ENCODE measurements around the gene MLXIP. TPM values are rescaled to one million over a fixed set of nuclear protein-coding genes. Genes with fewer than 3 reads are reported as not detected.

Gene MLXIP
- total and polyA plus RNA-seq, 2 experiments from 2014 or later, result 16.2 to 23.0 TPM

DNA sequence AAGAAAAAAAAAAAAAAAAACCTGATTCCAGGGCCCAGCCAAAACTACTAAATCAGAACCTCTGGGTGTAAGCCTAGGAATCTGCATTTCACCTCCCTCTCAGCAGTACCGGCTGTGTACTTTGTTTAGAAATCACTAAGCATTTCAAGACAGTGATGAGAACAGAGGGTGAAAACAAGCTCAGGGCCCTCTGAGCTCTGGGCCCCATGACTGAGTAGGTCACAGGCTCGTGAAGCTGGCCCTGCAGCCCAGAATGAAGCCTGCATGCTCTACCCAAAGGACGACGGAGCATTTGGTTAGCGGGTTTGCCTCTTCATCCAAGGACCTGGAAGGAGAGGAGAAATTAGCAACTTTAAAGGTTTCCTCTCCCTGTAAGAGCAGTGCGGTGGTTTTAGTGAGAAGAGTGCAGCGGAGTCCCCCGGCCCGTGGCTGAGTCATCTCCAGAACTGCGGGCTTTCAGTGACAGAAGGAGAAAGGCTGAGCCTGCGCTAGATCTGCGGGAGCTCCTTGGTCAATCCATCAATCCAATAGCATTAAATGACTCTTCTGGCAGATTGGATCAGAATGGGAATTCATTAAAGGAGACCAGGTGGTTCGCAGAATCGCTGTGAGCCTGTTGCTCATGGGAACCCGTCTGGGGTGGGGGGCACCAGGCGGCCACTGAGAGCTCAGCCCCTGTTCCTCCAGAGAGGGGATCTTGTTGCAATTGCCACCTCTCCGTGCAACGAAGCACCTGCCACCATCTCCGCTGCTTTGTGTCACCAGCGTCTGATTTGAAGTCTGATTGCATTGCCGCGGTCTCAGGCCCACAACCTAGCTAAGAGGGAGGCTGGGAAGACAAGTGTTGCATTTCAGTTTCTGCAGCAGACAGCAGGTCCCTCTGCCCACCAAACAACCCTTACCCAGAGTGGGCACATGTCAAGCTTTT, 88.1 kb downstream of the MLXIP start:
- no peak for TF ChIP-seq JUNB (IDR thresholded peaks at IDR 0.05; ENCODE audit: unreplicated experiment)
- no peak for TF ChIP-seq NANOG (IDR thresholded peaks at IDR 0.05; ENCODE audit: borderline replicate concordance)
- TF ChIP-seq, protein P1, sequence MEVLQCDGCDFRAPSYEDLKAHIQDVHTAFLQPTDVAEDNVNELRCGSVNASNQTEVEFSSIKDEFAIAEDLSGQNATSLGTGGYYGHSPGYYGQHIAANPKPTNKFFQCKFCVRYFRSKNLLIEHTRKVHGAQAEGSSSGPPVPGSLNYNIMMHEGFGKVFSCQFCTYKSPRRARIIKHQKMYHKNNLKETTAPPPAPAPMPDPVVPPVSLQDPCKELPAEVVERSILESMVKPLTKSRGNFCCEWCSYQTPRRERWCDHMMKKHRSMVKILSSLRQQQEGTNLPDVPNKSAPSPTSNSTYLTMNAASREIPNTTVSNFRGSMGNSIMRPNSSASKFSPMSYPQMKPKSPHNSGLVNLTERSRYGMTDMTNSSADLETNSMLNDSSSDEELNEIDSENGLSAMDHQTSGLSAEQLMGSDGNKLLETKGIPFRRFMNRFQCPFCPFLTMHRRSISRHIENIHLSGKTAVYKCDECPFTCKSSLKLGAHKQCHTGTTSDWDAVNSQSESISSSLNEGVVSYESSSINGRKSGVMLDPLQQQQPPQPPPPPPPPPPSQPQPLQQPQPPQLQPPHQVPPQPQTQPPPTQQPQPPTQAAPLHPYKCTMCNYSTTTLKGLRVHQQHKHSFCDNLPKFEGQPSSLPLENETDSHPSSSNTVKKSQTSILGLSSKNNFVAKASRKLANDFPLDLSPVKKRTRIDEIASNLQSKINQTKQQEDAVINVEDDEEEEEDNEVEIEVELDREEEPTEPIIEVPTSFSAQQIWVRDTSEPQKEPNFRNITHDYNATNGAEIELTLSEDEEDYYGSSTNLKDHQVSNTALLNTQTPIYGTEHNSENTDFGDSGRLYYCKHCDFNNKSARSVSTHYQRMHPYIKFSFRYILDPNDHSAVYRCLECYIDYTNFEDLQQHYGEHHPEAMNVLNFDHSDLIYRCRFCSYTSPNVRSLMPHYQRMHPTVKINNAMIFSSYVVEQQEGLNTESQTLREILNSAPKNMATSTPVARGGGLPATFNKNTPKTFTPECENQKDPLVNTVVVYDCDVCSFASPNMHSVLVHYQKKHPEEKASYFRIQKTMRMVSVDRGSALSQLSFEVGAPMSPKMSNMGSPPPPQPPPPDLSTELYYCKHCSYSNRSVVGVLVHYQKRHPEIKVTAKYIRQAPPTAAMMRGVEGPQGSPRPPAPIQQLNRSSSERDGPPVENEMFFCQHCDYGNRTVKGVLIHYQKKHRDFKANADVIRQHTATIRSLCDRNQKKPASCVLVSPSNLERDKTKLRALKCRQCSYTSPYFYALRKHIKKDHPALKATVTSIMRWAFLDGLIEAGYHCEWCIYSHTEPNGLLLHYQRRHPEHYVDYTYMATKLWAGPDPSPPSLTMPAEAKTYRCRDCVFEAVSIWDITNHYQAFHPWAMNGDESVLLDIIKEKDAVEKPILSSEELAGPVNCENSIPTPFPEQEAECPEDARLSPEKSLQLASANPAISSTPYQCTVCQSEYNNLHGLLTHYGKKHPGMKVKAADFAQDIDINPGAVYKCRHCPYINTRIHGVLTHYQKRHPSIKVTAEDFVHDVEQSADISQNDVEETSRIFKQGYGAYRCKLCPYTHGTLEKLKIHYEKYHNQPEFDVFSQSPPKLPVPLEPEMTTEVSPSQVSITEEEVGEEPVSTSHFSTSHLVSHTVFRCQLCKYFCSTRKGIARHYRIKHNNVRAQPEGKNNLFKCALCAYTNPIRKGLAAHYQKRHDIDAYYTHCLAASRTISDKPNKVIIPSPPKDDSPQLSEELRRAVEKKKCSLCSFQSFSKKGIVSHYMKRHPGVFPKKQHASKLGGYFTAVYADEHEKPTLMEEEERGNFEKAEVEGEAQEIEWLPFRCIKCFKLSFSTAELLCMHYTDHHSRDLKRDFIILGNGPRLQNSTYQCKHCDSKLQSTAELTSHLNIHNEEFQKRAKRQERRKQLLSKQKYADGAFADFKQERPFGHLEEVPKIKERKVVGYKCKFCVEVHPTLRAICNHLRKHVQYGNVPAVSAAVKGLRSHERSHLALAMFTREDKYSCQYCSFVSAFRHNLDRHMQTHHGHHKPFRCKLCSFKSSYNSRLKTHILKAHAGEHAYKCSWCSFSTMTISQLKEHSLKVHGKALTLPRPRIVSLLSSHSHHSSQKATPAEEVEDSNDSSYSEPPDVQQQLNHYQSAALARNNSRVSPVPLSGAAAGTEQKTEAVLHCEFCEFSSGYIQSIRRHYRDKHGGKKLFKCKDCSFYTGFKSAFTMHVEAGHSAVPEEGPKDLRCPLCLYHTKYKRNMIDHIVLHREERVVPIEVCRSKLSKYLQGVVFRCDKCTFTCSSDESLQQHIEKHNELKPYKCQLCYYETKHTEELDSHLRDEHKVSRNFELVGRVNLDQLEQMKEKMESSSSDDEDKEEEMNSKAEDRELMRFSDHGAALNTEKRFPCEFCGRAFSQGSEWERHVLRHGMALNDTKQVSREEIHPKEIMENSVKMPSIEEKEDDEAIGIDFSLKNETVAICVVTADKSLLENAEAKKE (CRISPR knock-in tag; IDR thresholded peaks at IDR 0.05), result no peak
- no peak for TF ChIP-seq EZH2phosphoT487 (IDR thresholded peaks at IDR 0.05; ENCODE audit: unreplicated experiment)
- TF ChIP-seq ZNF331 (CRISPR knock-in tag; IDR thresholded peaks at IDR 0.05; ENCODE audit: low read depth), result no peak
- TF ChIP-seq, protein P2, sequence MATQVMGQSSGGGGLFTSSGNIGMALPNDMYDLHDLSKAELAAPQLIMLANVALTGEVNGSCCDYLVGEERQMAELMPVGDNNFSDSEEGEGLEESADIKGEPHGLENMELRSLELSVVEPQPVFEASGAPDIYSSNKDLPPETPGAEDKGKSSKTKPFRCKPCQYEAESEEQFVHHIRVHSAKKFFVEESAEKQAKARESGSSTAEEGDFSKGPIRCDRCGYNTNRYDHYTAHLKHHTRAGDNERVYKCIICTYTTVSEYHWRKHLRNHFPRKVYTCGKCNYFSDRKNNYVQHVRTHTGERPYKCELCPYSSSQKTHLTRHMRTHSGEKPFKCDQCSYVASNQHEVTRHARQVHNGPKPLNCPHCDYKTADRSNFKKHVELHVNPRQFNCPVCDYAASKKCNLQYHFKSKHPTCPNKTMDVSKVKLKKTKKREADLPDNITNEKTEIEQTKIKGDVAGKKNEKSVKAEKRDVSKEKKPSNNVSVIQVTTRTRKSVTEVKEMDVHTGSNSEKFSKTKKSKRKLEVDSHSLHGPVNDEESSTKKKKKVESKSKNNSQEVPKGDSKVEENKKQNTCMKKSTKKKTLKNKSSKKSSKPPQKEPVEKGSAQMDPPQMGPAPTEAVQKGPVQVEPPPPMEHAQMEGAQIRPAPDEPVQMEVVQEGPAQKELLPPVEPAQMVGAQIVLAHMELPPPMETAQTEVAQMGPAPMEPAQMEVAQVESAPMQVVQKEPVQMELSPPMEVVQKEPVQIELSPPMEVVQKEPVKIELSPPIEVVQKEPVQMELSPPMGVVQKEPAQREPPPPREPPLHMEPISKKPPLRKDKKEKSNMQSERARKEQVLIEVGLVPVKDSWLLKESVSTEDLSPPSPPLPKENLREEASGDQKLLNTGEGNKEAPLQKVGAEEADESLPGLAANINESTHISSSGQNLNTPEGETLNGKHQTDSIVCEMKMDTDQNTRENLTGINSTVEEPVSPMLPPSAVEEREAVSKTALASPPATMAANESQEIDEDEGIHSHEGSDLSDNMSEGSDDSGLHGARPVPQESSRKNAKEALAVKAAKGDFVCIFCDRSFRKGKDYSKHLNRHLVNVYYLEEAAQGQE (IDR thresholded peaks at IDR 0.05; ENCODE audit: unreplicated experiment), result no peak
- no peak for TF ChIP-seq CREB1 (CRISPR knock-in tag; IDR thresholded peaks at IDR 0.05; ENCODE audit: low read depth)
- TF ChIP-seq, protein P3, sequence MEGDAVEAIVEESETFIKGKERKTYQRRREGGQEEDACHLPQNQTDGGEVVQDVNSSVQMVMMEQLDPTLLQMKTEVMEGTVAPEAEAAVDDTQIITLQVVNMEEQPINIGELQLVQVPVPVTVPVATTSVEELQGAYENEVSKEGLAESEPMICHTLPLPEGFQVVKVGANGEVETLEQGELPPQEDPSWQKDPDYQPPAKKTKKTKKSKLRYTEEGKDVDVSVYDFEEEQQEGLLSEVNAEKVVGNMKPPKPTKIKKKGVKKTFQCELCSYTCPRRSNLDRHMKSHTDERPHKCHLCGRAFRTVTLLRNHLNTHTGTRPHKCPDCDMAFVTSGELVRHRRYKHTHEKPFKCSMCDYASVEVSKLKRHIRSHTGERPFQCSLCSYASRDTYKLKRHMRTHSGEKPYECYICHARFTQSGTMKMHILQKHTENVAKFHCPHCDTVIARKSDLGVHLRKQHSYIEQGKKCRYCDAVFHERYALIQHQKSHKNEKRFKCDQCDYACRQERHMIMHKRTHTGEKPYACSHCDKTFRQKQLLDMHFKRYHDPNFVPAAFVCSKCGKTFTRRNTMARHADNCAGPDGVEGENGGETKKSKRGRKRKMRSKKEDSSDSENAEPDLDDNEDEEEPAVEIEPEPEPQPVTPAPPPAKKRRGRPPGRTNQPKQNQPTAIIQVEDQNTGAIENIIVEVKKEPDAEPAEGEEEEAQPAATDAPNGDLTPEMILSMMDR (conservative IDR thresholded peaks at IDR 0.05; ENCODE audit: low read depth in 2 of 2), result no peak
- TF ChIP-seq, protein P4, sequence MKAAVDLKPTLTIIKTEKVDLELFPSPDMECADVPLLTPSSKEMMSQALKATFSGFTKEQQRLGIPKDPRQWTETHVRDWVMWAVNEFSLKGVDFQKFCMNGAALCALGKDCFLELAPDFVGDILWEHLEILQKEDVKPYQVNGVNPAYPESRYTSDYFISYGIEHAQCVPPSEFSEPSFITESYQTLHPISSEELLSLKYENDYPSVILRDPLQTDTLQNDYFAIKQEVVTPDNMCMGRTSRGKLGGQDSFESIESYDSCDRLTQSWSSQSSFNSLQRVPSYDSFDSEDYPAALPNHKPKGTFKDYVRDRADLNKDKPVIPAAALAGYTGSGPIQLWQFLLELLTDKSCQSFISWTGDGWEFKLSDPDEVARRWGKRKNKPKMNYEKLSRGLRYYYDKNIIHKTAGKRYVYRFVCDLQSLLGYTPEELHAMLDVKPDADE (IDR thresholded peaks at IDR 0.05), result no peak
- TF ChIP-seq ZNF114 (CRISPR knock-in tag; IDR thresholded peaks at IDR 0.05), result no peak
- TF ChIP-seq POLR2AphosphoS5 (IDR thresholded peaks at IDR 0.05; ENCODE audit: low read depth), result no peak
- no peak for TF ChIP-seq EZH2 (IDR thresholded peaks at IDR 0.05; ENCODE audit: low read depth, unreplicated experiment)
- peaks cover 2% of the 10 kb centered on the region for H3K27me3 Mint-ChIP-seq (ENCODE audit: insufficient read depth, low read depth, poor library complexity)
- H3K4me1 Mint-ChIP-seq, result no peaks in the 10 kb centered on the region
- no peaks in the 10 kb centered on the region for H3K36me3 ChIP-seq (ENCODE audit: insufficient read depth)
- H4K20me1 ChIP-seq (replicated peaks; ENCODE audit: insufficient read depth), result no peaks in the 10 kb centered on the region
- no peaks in the 10 kb centered on the region for H3K4me1 ChIP-seq (ENCODE audit: insufficient read depth)
- H3K27ac Mint-ChIP-seq, result no peak overlapping the region
- no peaks in the 10 kb centered on the region for H3K36me3 Mint-ChIP-seq (ENCODE audit: low read depth)
- no peak overlapping the region for H3K27ac ChIP-seq (ENCODE audit: low read depth)
- H2AFZ ChIP-seq, result peak overlapping the region; percentile 47; the same call in 1 of the 2 replicates
- H3K27me3 ChIP-seq (ENCODE audit: insufficient read depth), result no peaks in the 10 kb centered on the region
- no peaks in the 10 kb centered on the region for H3K9me2 ChIP-seq (ENCODE audit: insufficient read depth)
- no peak overlapping the region for H3K4me3 Mint-ChIP-seq
- H3K4me2 ChIP-seq, result no peak overlapping the region
- H3K79me2 ChIP-seq (replicated peaks; ENCODE audit: insufficient read depth), result no peaks in the 10 kb centered on the region
- no peaks in the 10 kb centered on the region for H3F3A ChIP-seq (replicated peaks; ENCODE audit: low read depth)
- DNase-seq (ENCODE audit: low spot score) (no peak), ATAC-seq (peak; percentile 36; the same call in 2 of the 3 replicates)
- no peaks in the 10 kb centered on the region for H3K9me3 Mint-ChIP-seq
- H3K4me3 ChIP-seq, result no peak overlapping the region
